Liver (tissue), 9 donors: ENCODE results near the gene ZNF219. TPM values are rescaled to one million over a fixed set of nuclear protein-coding genes. Genes with fewer than 3 reads are reported as not detected.

Source experiments
- DNase-seq: peaks from one replicate; pipeline ENCODE4 v3.0.0-alpha.2; 2017; ENCODE audit warnings: low spot score
- H3K27ac ChIP-seq, 2 donors: one replicate each; pipeline ENCODE4 v1.7.0; 2013; ENCODE audit warnings: inconsistent platforms in 2 of 2, low read length in 2 of 2, control low read depth in 1 of 2, low read depth in 1 of 2, mild to moderate bottlenecking in 1 of 2
- H3K27me3 ChIP-seq, 4 donors: one replicate each; pipeline versions ENCODE4 v1.6.1 to v1.7.0; 2013; ENCODE audit warnings: low read length in 3 of 4, inconsistent platforms in 1 of 4, mild to moderate bottlenecking in 1 of 4, moderate library complexity in 1 of 4; ENCODE audit not compliant: control insufficient read depth in 4 of 4, insufficient read depth in 4 of 4
- H3K36me3 ChIP-seq, 4 donors: one replicate each; pipeline versions ENCODE4 v1.6.1 to v1.7.0; 2013; ENCODE audit warnings: low read length in 3 of 4, mild to moderate bottlenecking in 3 of 4, low read depth in 1 of 4, moderate library complexity in 1 of 4; ENCODE audit not compliant: control insufficient read depth in 4 of 4, insufficient read depth in 3 of 4
- H3K4me1 ChIP-seq, 4 donors: one replicate each; pipeline versions ENCODE4 v1.6.1 to v1.7.0; 2013; ENCODE audit warnings: low read length in 3 of 4, mild to moderate bottlenecking in 3 of 4, moderate library complexity in 1 of 4; ENCODE audit not compliant: control insufficient read depth in 4 of 4, insufficient read depth in 4 of 4
- H3K4me3 ChIP-seq, 3 donors: one replicate each; pipeline versions ENCODE4 v1.6.1 to v1.7.0; 2013; ENCODE audit warnings: low read length in 3 of 3, control low read depth in 1 of 3, low read depth in 1 of 3, mild to moderate bottlenecking in 1 of 3
- H3K9ac ChIP-seq, 2 donors: one replicate each; pipeline ENCODE4 v1.7.0; 2013; ENCODE audit warnings: low read length in 2 of 2, mild to moderate bottlenecking in 2 of 2, moderate library complexity in 2 of 2, control low read depth in 1 of 2, low read depth in 1 of 2
- H3K9me3 ChIP-seq, 4 donors: one replicate each; pipeline versions ENCODE4 v1.6.1 to v1.7.0; 2013; ENCODE audit warnings: low read length in 3 of 4; ENCODE audit not compliant: control insufficient read depth in 4 of 4
- FOXA1 ChIP-seq: IDR thresholded peaks from 2 replicates; pipeline ENCODE4 v1.6.1; 2016; ENCODE audit warnings: antibody characterized with exemption
- FOXA2 ChIP-seq: IDR thresholded peaks from 2 replicates; pipeline ENCODE4 v1.6.1; 2016; ENCODE audit warnings: antibody characterized with exemption
- HNF4A ChIP-seq, 2 donors: conservative IDR thresholded peaks; 2 replicates each; pipeline ENCODE4 v1.6.1; 2016; ENCODE audit warnings: antibody characterized with exemption in 2 of 2, mild to moderate bottlenecking in 2 of 2
- HNF4G ChIP-seq: IDR thresholded peaks from 2 replicates; pipeline ENCODE4 v1.6.1; 2016; ENCODE audit warnings: antibody characterized with exemption
- JUND ChIP-seq, 2 donors: IDR thresholded peaks; 2 replicates each; pipeline ENCODE4 v1.6.1; 2016; ENCODE audit warnings: antibody characterized with exemption in 2 of 2
- NR2F2 ChIP-seq: IDR thresholded peaks from 2 replicates; pipeline ENCODE4 v1.6.1; 2016; ENCODE audit warnings: antibody characterized with exemption
- RAD21 ChIP-seq, 2 donors: IDR thresholded peaks; 2 replicates each; pipeline ENCODE4 v1.6.1; 2016; ENCODE audit warnings: antibody characterized with exemption in 2 of 2, mild to moderate bottlenecking in 2 of 2
- RXRA ChIP-seq, 2 donors: IDR thresholded peaks; 2 replicates each; pipeline ENCODE4 v1.6.1; 2017 to 2018; ENCODE audit warnings: antibody characterized with exemption in 2 of 2, mild to moderate bottlenecking in 1 of 2
- TAF1 ChIP-seq: conservative IDR thresholded peaks from 2 replicates; pipeline ENCODE4 v1.6.1; 2016; ENCODE audit warnings: antibody characterized with exemption, mild to moderate bottlenecking
- YY1 ChIP-seq: IDR thresholded peaks from 2 replicates; pipeline ENCODE4 v1.6.1; 2016; ENCODE audit warnings: antibody characterized with exemption, mild to moderate bottlenecking
- ZBTB33 ChIP-seq: IDR thresholded peaks from 2 replicates; pipeline ENCODE4 v1.6.1; 2016; ENCODE audit warnings: antibody characterized with exemption
- WGBS: extraction: QIAGEN DNeasy Blood & Tissue Kit; methylation state at CpG from one replicate; pipeline ENCODE4 v1.1.7; 2013; 5-methylcytosine and 5-hydroxymethylcytosine counted together
- polyA plus RNA-seq, 2 donors: library from polyadenylated mRNA; stranded (reverse) in 1 of 2; unstranded in 1 of 2; fragments of 200-250 nt in 1 of 2; fragments of >200 nt in 1 of 2; fragmentation: Nextera tagmentation in 1 of 2; extraction: Ambion mirVana in 1 of 2; gene quantifications; one replicate each; pipeline versions ENCODE4 v1.2.1 to v1.2.3, GENCODE V29; 2013 to 2015
- total RNA-seq, 2 donors: library from RNA; depleted of rRNA; stranded (reverse); fragments of >200 nt; gene quantifications; one replicate each; pipeline ENCODE4 v1.2.3, GENCODE V29; 2014
- TF ChIP-seq, protein P1 (sequence below): IDR thresholded peaks from 2 replicates; pipeline ENCODE4 v1.6.1; 2016; ENCODE audit warnings: antibody characterized with exemption
- TF ChIP-seq, protein P2 (sequence below): fragments of 150-350 bp; IDR thresholded peaks from 2 replicates; pipeline ENCODE4 v1.5.1; 2017; ENCODE audit warnings: improper control_type of control experiment, low read depth, low read length; ENCODE audit not compliant: missing input control
- TF ChIP-seq, protein P3 (sequence below): IDR thresholded peaks from 2 replicates; pipeline ENCODE4 v1.6.1; 2016; ENCODE audit warnings: antibody characterized with exemption
- TF ChIP-seq, protein P4 (sequence below): IDR thresholded peaks from 2 replicates; pipeline ENCODE4 v1.6.1; 2016; ENCODE audit warnings: antibody characterized with exemption, mild to moderate bottlenecking
- donor health status: healthy.
- donor health status: healthy.
- donor health status: healthy.
- donor health status: healthy.
- donor health status: healthy.

The ZNF219 gene
- total and polyA plus RNA-seq, 4 donors: 1.3 to 10.5 (median 5.5) TPM

DNA sequence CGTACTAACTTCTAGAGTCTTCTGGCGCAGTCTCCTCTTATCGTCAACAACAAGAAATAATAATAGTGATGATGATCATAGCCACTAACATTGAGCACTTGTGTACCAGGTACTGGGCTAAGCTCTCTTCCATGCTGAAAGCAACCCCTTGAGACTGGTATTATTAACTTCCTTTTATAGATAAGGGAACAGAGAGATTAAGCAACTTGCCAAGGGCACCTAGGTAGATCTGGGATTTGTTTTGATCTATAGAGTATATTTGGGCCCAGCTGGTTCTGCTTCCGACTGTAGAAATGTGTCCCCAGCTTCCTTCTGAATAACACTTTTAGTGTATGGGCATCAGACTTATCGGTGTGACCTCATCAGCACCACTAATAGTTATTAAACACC is 1.1 kb upstream of the ZNF219 start:
- H3K4me3 ChIP-seq: no peak overlapping the region

GRCh38 chr14:21098892-21099595 is 589 bp upstream of the ZNF219 start:
- Histone ChIP-seq H3K4me3 (peak overlapping the region; percentile 55 to 80 (median 71)), H3K9ac (peak overlapping the region in 1 of 2 donors; percentile 64), H3K9me3 (no peaks in the 10 kb centered on the region), H3K4me1 (peaks cover 2 to 21% (median 16%) of the 10 kb centered on the region in 4 donors), H3K36me3 (no peaks in the 10 kb centered on the region), H3K27ac (peak overlapping the region; percentile 44 to 71), H3K27me3 (no peaks in the 10 kb centered on the region)
- DNase-seq: no peak
- TF ChIP-seq YY1 (no peak), NR2F2 (no peak), FOXA1 (no peak), RAD21 (IDR thresholded peaks at IDR 0.05) (no peak), HNF4A (conservative IDR thresholded peaks at IDR 0.05) (no peak), RXRA (IDR thresholded peaks at IDR 0.05) (no peak), FOXA2 (no peak), HNF4G (no peak), TAF1 (no peak), JUND (IDR thresholded peaks at IDR 0.05) (no peak), ZBTB33 (no peak)
- TF ChIP-seq, protein P1, sequence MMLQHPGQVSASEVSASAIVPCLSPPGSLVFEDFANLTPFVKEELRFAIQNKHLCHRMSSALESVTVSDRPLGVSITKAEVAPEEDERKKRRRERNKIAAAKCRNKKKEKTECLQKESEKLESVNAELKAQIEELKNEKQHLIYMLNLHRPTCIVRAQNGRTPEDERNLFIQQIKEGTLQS: no peak
- TF ChIP-seq, protein P2, sequence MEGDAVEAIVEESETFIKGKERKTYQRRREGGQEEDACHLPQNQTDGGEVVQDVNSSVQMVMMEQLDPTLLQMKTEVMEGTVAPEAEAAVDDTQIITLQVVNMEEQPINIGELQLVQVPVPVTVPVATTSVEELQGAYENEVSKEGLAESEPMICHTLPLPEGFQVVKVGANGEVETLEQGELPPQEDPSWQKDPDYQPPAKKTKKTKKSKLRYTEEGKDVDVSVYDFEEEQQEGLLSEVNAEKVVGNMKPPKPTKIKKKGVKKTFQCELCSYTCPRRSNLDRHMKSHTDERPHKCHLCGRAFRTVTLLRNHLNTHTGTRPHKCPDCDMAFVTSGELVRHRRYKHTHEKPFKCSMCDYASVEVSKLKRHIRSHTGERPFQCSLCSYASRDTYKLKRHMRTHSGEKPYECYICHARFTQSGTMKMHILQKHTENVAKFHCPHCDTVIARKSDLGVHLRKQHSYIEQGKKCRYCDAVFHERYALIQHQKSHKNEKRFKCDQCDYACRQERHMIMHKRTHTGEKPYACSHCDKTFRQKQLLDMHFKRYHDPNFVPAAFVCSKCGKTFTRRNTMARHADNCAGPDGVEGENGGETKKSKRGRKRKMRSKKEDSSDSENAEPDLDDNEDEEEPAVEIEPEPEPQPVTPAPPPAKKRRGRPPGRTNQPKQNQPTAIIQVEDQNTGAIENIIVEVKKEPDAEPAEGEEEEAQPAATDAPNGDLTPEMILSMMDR: no peak
- TF ChIP-seq, protein P3, sequence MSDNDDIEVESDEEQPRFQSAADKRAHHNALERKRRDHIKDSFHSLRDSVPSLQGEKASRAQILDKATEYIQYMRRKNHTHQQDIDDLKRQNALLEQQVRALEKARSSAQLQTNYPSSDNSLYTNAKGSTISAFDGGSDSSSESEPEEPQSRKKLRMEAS: no peak
- TF ChIP-seq, protein P4, sequence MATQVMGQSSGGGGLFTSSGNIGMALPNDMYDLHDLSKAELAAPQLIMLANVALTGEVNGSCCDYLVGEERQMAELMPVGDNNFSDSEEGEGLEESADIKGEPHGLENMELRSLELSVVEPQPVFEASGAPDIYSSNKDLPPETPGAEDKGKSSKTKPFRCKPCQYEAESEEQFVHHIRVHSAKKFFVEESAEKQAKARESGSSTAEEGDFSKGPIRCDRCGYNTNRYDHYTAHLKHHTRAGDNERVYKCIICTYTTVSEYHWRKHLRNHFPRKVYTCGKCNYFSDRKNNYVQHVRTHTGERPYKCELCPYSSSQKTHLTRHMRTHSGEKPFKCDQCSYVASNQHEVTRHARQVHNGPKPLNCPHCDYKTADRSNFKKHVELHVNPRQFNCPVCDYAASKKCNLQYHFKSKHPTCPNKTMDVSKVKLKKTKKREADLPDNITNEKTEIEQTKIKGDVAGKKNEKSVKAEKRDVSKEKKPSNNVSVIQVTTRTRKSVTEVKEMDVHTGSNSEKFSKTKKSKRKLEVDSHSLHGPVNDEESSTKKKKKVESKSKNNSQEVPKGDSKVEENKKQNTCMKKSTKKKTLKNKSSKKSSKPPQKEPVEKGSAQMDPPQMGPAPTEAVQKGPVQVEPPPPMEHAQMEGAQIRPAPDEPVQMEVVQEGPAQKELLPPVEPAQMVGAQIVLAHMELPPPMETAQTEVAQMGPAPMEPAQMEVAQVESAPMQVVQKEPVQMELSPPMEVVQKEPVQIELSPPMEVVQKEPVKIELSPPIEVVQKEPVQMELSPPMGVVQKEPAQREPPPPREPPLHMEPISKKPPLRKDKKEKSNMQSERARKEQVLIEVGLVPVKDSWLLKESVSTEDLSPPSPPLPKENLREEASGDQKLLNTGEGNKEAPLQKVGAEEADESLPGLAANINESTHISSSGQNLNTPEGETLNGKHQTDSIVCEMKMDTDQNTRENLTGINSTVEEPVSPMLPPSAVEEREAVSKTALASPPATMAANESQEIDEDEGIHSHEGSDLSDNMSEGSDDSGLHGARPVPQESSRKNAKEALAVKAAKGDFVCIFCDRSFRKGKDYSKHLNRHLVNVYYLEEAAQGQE: no peak
- WGBS: 12% methylated on average over 16 of the region's 16 CpGs

More for the DNA sequence above, 1.1 kb upstream of the ZNF219 start:
- Histone ChIP-seq H3K27me3 (no peaks in the 10 kb centered on the region), H3K9ac (no peak overlapping the region), H3K36me3 (no peaks in the 10 kb centered on the region), H3K27ac (no peak overlapping the region), H3K4me1 (peaks cover 2 to 27% (median 19%) of the 10 kb centered on the region in 4 donors), H3K9me3 (no peaks in the 10 kb centered on the region)
- DNase-seq: no peak
- no peak for TF ChIP-seq NR2F2
- WGBS: 84% methylated on average over 5 of the region's 5 CpGs
